ENCODE results near the gene FAM76A. TPM values are rescaled to one million over a fixed set of nuclear protein-coding genes. Genes with fewer than 3 reads are reported as not detected.
"Not testable (repeated sequence)": the region's sequence is repeated elsewhere in the genome, so short reads cannot be mapped to it uniquely, and the experiment has no call there.

The FAM76A gene
- total and polyA plus RNA-seq, 9 donors, result 6.0 to 20.3 (median 13.2) TPM

- H3K4me1 ChIP-seq (ENCODE audit: insufficient read depth), result peaks cover 3% of the 10 kb centered on the region
- H3K36me3 ChIP-seq, result no peaks in the 10 kb centered on the region
- H3K27me3 ChIP-seq, result no peaks in the 10 kb centered on the region
- no peak for DNase-seq
- TF ChIP-seq EP300 (IDR thresholded peaks at IDR 0.05) (no peak), POLR2A (IDR thresholded peaks at IDR 0.05) (no peak), CTCF (IDR thresholded peaks at IDR 0.05) (no peak)
- H3K27ac ChIP-seq, result peak overlapping the region in 1 of 2 donors; percentile 74
- intact Hi-C loops (cut with DNase I), result loop anchor here in 1 of 4 donors (1.0 kb wide), 1 partner anchor 49 kb away; the partner anchor contains the start of gene FAM76A
- no peaks in the 10 kb centered on the region for H3K9me3 ChIP-seq
- WGBS, 3 donors, result 20 to 21% (median 20%) methylated on average over 3 of the region's 3 CpGs
- H3K4me3 ChIP-seq, result peak overlapping the region; percentile 97
These were observed 48.2 kb downstream of the FAM76A start for GRCh38 chr1:27773826-27774445.

- no peak overlapping the region for H3K4me3 ChIP-seq
- DNase-seq, result no peak
- no peak overlapping the region for H3K27ac ChIP-seq
- peaks cover 3% of the 10 kb centered on the region for H3K4me1 ChIP-seq (ENCODE audit: insufficient read depth)
- 64 to 83% (median 66%) methylated on average over 2 of the region's 2 CpGs for WGBS, 3 donors
- intact Hi-C loops (cut with DNase I), result no loop called here
- no peaks in the 10 kb centered on the region for H3K36me3 ChIP-seq
- no peaks in the 10 kb centered on the region for H3K9me3 ChIP-seq
- H3K27me3 ChIP-seq, result no peaks in the 10 kb centered on the region
- no peak for TF ChIP-seq POLR2A (IDR thresholded peaks at IDR 0.05)
- TF ChIP-seq EP300 (IDR thresholded peaks at IDR 0.05), result no peak
- TF ChIP-seq CTCF (IDR thresholded peaks at IDR 0.05), result no peak
These were observed 48.9 kb downstream of the FAM76A start for GRCh38 chr1:27774654-27775053.

- DNase-seq; H3K4me3 ChIP-seq; H3K27ac ChIP-seq; H3K27me3 ChIP-seq; H3K9me3 ChIP-seq; intact Hi-C loops (cut with DNase I); H3K36me3 ChIP-seq; H3K4me1 ChIP-seq (ENCODE audit: insufficient read depth): not testable (repeated sequence)
- WGBS, 3 donors, result 77 to 78% (median 78%) methylated on average over 3 of the region's 3 CpGs
These were observed 49.6 kb downstream of the FAM76A start for GRCh38 chr1:27775336-27775735.

- H3K4me1 ChIP-seq (ENCODE audit: insufficient read depth); DNase-seq; H3K4me3 ChIP-seq; H3K27ac ChIP-seq; H3K27me3 ChIP-seq; H3K36me3 ChIP-seq; intact Hi-C loops (cut with DNase I); H3K9me3 ChIP-seq: not testable (repeated sequence)
These were observed 50.5 kb downstream of the FAM76A start for GRCh38 chr1:27776276-27776675.

GRCh38 chr1:27778056-27778455 is 52.3 kb downstream of the FAM76A start:
- Histone ChIP-seq H3K9me3 (no peaks in the 10 kb centered on the region), H3K27ac (no peak overlapping the region), H3K36me3 (no peaks in the 10 kb centered on the region), H3K4me1 (ENCODE audit: insufficient read depth) (peaks cover 3% of the 10 kb centered on the region), H3K27me3 (no peaks in the 10 kb centered on the region), H3K4me3 (no peak overlapping the region)
- WGBS, 3 donors, result 63 to 76% (median 68%) methylated on average over 3 of the region's 3 CpGs
- TF ChIP-seq POLR2A (IDR thresholded peaks at IDR 0.05) (no peak), CTCF (IDR thresholded peaks at IDR 0.05) (no peak), EP300 (IDR thresholded peaks at IDR 0.05) (no peak)
- intact Hi-C loops (cut with DNase I), result no loop called here
- no peak for DNase-seq

Data from ovary (tissue), 9 donors.